Muscle of arm (tissue), 14 donors: ENCODE measurements around the gene SVBP. TPM values are rescaled to one million over a fixed set of nuclear protein-coding genes. Genes with fewer than 3 reads are reported as not detected.
"Not testable (repeated sequence)": the region's sequence is repeated elsewhere in the genome, so short reads cannot be mapped to it uniquely, and the experiment has no call there.

Experiments used
- DNase-seq: peaks from one replicate; pipeline ENCODE4 v3.0.0-alpha.2; 2013
- long read RNA-seq, 11 donors: transcript quantifications; one replicate each; lab custom pipeline, GENCODE V29; 2026
- polyA plus RNA-seq, 12 donors: library from polyadenylated mRNA; unstranded; fragments of 120-200 nt; gene quantifications; one replicate each; pipeline ENCODE4 v1.2.1, GENCODE V29; 2013; ENCODE audit not compliant: insufficient read length in 12 of 12

SVBP gene
- polyA plus RNA-seq: 10 to 100 TPM in 11 of 12 donors, not detected in 1; 39.5 to 66.3 (median 48.9) TPM
- long read RNA-seq, donor 1, transcript SVBP-201 (3 exons, 658 nt): major isoform, 36 of 46 reads
- long read RNA-seq, donor 1, partial matches to known transcripts: 10 of 46 reads
- long read RNA-seq, donor 1, other reads (novel, unspliced or antisense): 0 of 46 reads
- long read RNA-seq, donor 2, transcript SVBP-201 (3 exons, 658 nt): major isoform, 52 of 66 reads
- long read RNA-seq, donor 2, partial matches to known transcripts: 12 of 66 reads
- long read RNA-seq, donor 2, other reads (novel, unspliced or antisense): 0 of 66 reads
- long read RNA-seq, donor 3, transcript SVBP-201 (3 exons, 658 nt): major isoform, 14 of 15 reads
- long read RNA-seq, donor 3, partial matches to known transcripts: 0 of 15 reads
- long read RNA-seq, donor 3, other reads (novel, unspliced or antisense): 0 of 15 reads
- long read RNA-seq, donor 4, transcript SVBP-201 (3 exons, 658 nt): major isoform, 16 of 17 reads
- long read RNA-seq, donor 4, partial matches to known transcripts: 0 of 17 reads
- long read RNA-seq, donor 4, other reads (novel, unspliced or antisense): 0 of 17 reads
- long read RNA-seq, donor 5, transcript SVBP-201 (3 exons, 658 nt): major isoform, 33 of 57 reads
- long read RNA-seq, donor 5, partial matches to known transcripts: 23 of 57 reads
- long read RNA-seq, donor 5, other reads (novel, unspliced or antisense): 0 of 57 reads
- long read RNA-seq, donor 6, transcript SVBP-201 (3 exons, 658 nt): major isoform, 24 of 25 reads
- long read RNA-seq, donor 6, partial matches to known transcripts: 0 of 25 reads
- long read RNA-seq, donor 6, other reads (novel, unspliced or antisense): 0 of 25 reads
- long read RNA-seq, donor 7, transcript SVBP-201 (3 exons, 658 nt): major isoform, 19 of 19 reads
- long read RNA-seq, donor 7, partial matches to known transcripts: 0 of 19 reads
- long read RNA-seq, donor 7, other reads (novel, unspliced or antisense): 0 of 19 reads
- long read RNA-seq, donor 8, transcript SVBP-201 (3 exons, 658 nt): major isoform, 42 of 52 reads
- long read RNA-seq, donor 8, partial matches to known transcripts: 10 of 52 reads
- long read RNA-seq, donor 8, other reads (novel, unspliced or antisense): 0 of 52 reads
- long read RNA-seq, donor 9, transcript SVBP-201 (3 exons, 658 nt): major isoform, 19 of 19 reads
- long read RNA-seq, donor 9, partial matches to known transcripts: 0 of 19 reads
- long read RNA-seq, donor 9, other reads (novel, unspliced or antisense): 0 of 19 reads
- long read RNA-seq, donor 10, transcript SVBP-201 (3 exons, 658 nt): major isoform, 26 of 26 reads
- long read RNA-seq, donor 10, partial matches to known transcripts: 0 of 26 reads
- long read RNA-seq, donor 10, other reads (novel, unspliced or antisense): 0 of 26 reads
- long read RNA-seq, donor 11, transcript SVBP-201 (3 exons, 658 nt): major isoform, 28 of 28 reads
- long read RNA-seq, donor 11, partial matches to known transcripts: 0 of 28 reads
- long read RNA-seq, donor 11, other reads (novel, unspliced or antisense): 0 of 28 reads

GRCh38 chr1:42816585-42817439, at the start of gene SVBP, which contains the start of gene ERMAP:
Gene SVBP (minus strand): TSS chr1:42817397. CDS start chr1:42816544, 853 bp downstream.
Gene ERMAP (plus strand): TSS chr1:42817122. CDS start chr1:42830449, 13,327 bp downstream.
- peak; percentile 90 for DNase-seq

- DNase-seq: no peak
These were observed 49.4 kb upstream of the SVBP start for GRCh38 chr1:42866549-42866948.

GRCh38 chr1:42861014-42861399, 43.8 kb upstream of the SVBP start:
- no peak for DNase-seq

- DNase-seq: no peak
These were observed 43.3 kb upstream of the SVBP start for GRCh38 chr1:42860339-42861013.

- not testable (repeated sequence) for DNase-seq
These were observed 42.2 kb upstream of the SVBP start for GRCh38 chr1:42859366-42859765.

- DNase-seq: not testable (repeated sequence)
These were observed 39.4 kb upstream of the SVBP start for GRCh38 chr1:42856554-42856953.

GRCh38 chr1:42853116-42853884, 36.1 kb upstream of the SVBP start:
- DNase-seq: no peak

GRCh38 chr1:42852608-42852980, 35.4 kb upstream of the SVBP start:
- DNase-seq: no peak

- no peak for DNase-seq
These were observed 34.9 kb upstream of the SVBP start for GRCh38 chr1:42851960-42852607.

GRCh38 chr1:42851420-42851819, 34.2 kb upstream of the SVBP start:
- no peak for DNase-seq

- DNase-seq: no peak
These were observed 32.7 kb upstream of the SVBP start for GRCh38 chr1:42849944-42850343.

- DNase-seq: no peak
These were observed 31.8 kb upstream of the SVBP start for GRCh38 chr1:42848823-42849537.

- DNase-seq: no peak
These were observed 30.7 kb upstream of the SVBP start for GRCh38 chr1:42847721-42848460.

- DNase-seq: no peak
These were observed 30.0 kb upstream of the SVBP start for GRCh38 chr1:42847111-42847595.

GRCh38 chr1:42846257-42847110, 29.3 kb upstream of the SVBP start, which contains the start of gene ZNF691:
Gene ZNF691 (plus strand): TSS chr1:42846613. CDS start chr1:42849659, 3,046 bp downstream.
- DNase-seq: peak; percentile 97
